CD4-positive, alpha-beta T cell treated with Interleukin-15 for 4 hours (primary cell): ENCODE results near the gene GREM1.

Experiments
- DNase-seq: peaks from one replicate; pipeline ENCODE4 v3.0.0-alpha.2; 2020; ENCODE audit warnings: low spot score

Gene GREM1

GRCh38 chr15:32717426-32718226 is at the start of gene GREM1:
GREM1 (plus strand) TSS chr15:32718004; CDS start chr15:32730691, 12,687 bp downstream.
- no peak for DNase-seq

- no peak for DNase-seq
Measured at GRCh38 chr15:32668942-32669341, 48.9 kb upstream of the GREM1 start.

- no peak for DNase-seq
Measured at GRCh38 chr15:32669896-32670611, 47.8 kb upstream of the GREM1 start.

GRCh38 chr15:32670623-32671022 is 47.2 kb upstream of the GREM1 start:
- no peak for DNase-seq

- DNase-seq, result no peak
Measured at GRCh38 chr15:32671339-32672325, 46.2 kb upstream of the GREM1 start.

GRCh38 chr15:32674681-32675080 is 43.1 kb upstream of the GREM1 start:
- DNase-seq, result no peak

- DNase-seq, result no peak
Measured at GRCh38 chr15:32675466-32675865, 42.3 kb upstream of the GREM1 start.

- DNase-seq, result no peak
Measured at GRCh38 chr15:32676169-32676568, 41.6 kb upstream of the GREM1 start.

- DNase-seq, result no peak
Measured at GRCh38 chr15:32677238-32677750, 40.5 kb upstream of the GREM1 start.

GRCh38 chr15:32679298-32679690 is 38.5 kb upstream of the GREM1 start:
- DNase-seq, result no peak

GRCh38 chr15:32682569-32682968 is 35.2 kb upstream of the GREM1 start:
- DNase-seq, result no peak

GRCh38 chr15:32682977-32683630 is 34.7 kb upstream of the GREM1 start:
- DNase-seq, result no peak

- no peak for DNase-seq
Measured at GRCh38 chr15:32683906-32684584, 33.8 kb upstream of the GREM1 start.

- no peak for DNase-seq
Measured at GRCh38 chr15:32685576-32685975, 32.2 kb upstream of the GREM1 start.

- no peak for DNase-seq
Measured at GRCh38 chr15:32687556-32687955, 30.2 kb upstream of the GREM1 start.

- no peak for DNase-seq
Measured at GRCh38 chr15:32688151-32688639, 29.6 kb upstream of the GREM1 start.

GRCh38 chr15:32690941-32691688 is 26.7 kb upstream of the GREM1 start:
- DNase-seq, result no peak

- no peak for DNase-seq
Measured at GRCh38 chr15:32691689-32692038, 26.1 kb upstream of the GREM1 start.

- no peak for DNase-seq
Measured at GRCh38 chr15:32692286-32692685, 25.5 kb upstream of the GREM1 start.
